Sigmoid colon (tissue), 4 donors: ENCODE results near the gene NHSL2.
"Not testable (repeated sequence)": the region's sequence is repeated elsewhere in the genome, so short reads cannot be mapped to it uniquely, and the experiment has no call there.

Source experiments
- EP300 ChIP-seq, 4 donors: sonication (generic); formaldehyde crosslinking; IDR thresholded peaks; one replicate each; pipeline ENCODE4 v1.6.1; 2017; ENCODE audit warnings: antibody characterized with exemption in 4 of 4
- POLR2A ChIP-seq, 2 donors: fragments of 450-650 bp; IDR thresholded peaks; one replicate each; pipeline ENCODE4 v1.6.1; 2016; ENCODE audit warnings: antibody characterized with exemption in 2 of 2, mild to moderate bottlenecking in 2 of 2, moderate library complexity in 2 of 2
- POLR2AphosphoS5 ChIP-seq, 4 donors: sonication (generic); formaldehyde crosslinking; IDR thresholded peaks; one replicate each; pipeline ENCODE4 v1.6.1; 2017; ENCODE audit warnings: antibody characterized with exemption in 4 of 4
- TF ChIP-seq, protein P1 (sequence below), 4 experiments: fragments of 450-650 bp in 3 of 4; fragments of 200-600 bp in 1 of 4; IDR thresholded peaks; one replicate each; pipeline ENCODE4 v1.5.1; 2016 to 2019; ENCODE audit warnings: antibody characterized with exemption in 4 of 4, mild to moderate bottlenecking in 3 of 4, moderate library complexity in 2 of 4

DNA sequence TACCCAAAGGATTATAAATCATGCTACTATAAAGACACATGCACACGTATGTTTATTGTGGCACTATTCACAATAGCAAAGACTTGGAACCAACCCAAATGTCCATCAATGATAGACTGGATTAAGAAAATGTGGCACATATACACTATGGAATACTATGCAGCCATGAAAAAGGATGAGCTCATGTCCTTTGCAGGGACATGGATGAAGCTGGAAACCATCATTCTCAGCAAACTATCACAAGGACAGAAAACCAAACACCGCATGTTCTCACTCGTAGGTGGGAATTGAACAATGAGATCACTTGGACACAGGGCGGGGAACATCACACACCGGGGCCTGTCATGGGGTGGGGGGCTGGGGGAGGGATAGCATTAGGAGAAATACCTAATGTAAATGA, 265.6 kb downstream of the NHSL2 start:
- TF ChIP-seq, protein P1, sequence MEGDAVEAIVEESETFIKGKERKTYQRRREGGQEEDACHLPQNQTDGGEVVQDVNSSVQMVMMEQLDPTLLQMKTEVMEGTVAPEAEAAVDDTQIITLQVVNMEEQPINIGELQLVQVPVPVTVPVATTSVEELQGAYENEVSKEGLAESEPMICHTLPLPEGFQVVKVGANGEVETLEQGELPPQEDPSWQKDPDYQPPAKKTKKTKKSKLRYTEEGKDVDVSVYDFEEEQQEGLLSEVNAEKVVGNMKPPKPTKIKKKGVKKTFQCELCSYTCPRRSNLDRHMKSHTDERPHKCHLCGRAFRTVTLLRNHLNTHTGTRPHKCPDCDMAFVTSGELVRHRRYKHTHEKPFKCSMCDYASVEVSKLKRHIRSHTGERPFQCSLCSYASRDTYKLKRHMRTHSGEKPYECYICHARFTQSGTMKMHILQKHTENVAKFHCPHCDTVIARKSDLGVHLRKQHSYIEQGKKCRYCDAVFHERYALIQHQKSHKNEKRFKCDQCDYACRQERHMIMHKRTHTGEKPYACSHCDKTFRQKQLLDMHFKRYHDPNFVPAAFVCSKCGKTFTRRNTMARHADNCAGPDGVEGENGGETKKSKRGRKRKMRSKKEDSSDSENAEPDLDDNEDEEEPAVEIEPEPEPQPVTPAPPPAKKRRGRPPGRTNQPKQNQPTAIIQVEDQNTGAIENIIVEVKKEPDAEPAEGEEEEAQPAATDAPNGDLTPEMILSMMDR (IDR thresholded peaks at IDR 0.05): not testable (repeated sequence)
- not testable (repeated sequence) for TF ChIP-seq POLR2AphosphoS5, EP300, POLR2A (IDR thresholded peaks at IDR 0.05)
